HEK293T (cell line): ENCODE measurements around the gene RUSC1.

ENCODE experiments used
- CTCF ChIA-PET: fragments of 350-600 bp; formaldehyde crosslinking; extraction: SDS; loops from one replicate; lab custom pipeline; 2021; ENCODE audit warnings: antibody characterized with exemption, inconsistent platforms; lab: Yijun Ruan, JAX
- POLR2A ChIA-PET: fragments of 350-600 bp; formaldehyde crosslinking; extraction: SDS; loops from one replicate; lab custom pipeline; 2020; ENCODE audit warnings: antibody characterized with exemption, inconsistent platforms; lab: Yijun Ruan, JAX
- DNase-seq: peaks from one replicate; pipeline ENCODE4 v3.0.0; 2012; ENCODE audit warnings: mixed read lengths; ENCODE audit errors: extremely low spot score
- ARNT ChIP-seq: fragments of 450-650 bp; IDR thresholded peaks from 2 replicates; pipeline ENCODE4 v1.6.1; 2017; ENCODE audit warnings: mild to moderate bottlenecking
- BHLHE40 ChIP-seq: fragments of 450-650 bp; IDR thresholded peaks from 2 replicates; pipeline ENCODE4 v1.6.1; 2016; ENCODE audit warnings: mild to moderate bottlenecking, moderate library complexity, borderline replicate concordance
- CTBP1 ChIP-seq: fragments of 450-650 bp; IDR thresholded peaks from 2 replicates; pipeline ENCODE4 v1.6.1; 2016; ENCODE audit warnings: borderline replicate concordance
- ELF4 ChIP-seq: fragments of 450-650 bp; IDR thresholded peaks from 2 replicates; pipeline ENCODE4 v1.6.1; 2017; ENCODE audit warnings: antibody characterized with exemption
- FOXA1 ChIP-seq: fragments of 450-650 bp; IDR thresholded peaks from 2 replicates; pipeline ENCODE4 v1.6.1; 2016; ENCODE audit warnings: mild to moderate bottlenecking
- FOXK2 ChIP-seq: fragments of 450-650 bp; IDR thresholded peaks from 2 replicates; pipeline ENCODE4 v1.6.1; 2016; ENCODE audit warnings: mild to moderate bottlenecking
- FOXM1 ChIP-seq: fragments of 450-650 bp; IDR thresholded peaks from 2 replicates; pipeline ENCODE4 v1.6.1; 2017; ENCODE audit warnings: mild to moderate bottlenecking, borderline replicate concordance
- HDGF ChIP-seq: fragments of 450-650 bp; IDR thresholded peaks from 2 replicates; pipeline ENCODE4 v1.6.1; 2017; ENCODE audit warnings: antibody characterized with exemption, borderline replicate concordance
- L3MBTL2 ChIP-seq: fragments of 450-650 bp; conservative IDR thresholded peaks from 2 replicates; pipeline ENCODE4 v1.6.1; 2016; ENCODE audit warnings: mild to moderate bottlenecking
- LEF1 ChIP-seq: fragments of 450-650 bp; IDR thresholded peaks from 2 replicates; pipeline ENCODE4 v1.6.1; 2017; ENCODE audit warnings: mild to moderate bottlenecking, borderline replicate concordance
- NFRKB ChIP-seq: fragments of 450-650 bp; IDR thresholded peaks from 2 replicates; pipeline ENCODE4 v1.6.1; 2016; ENCODE audit warnings: mild to moderate bottlenecking, moderate library complexity
- SP1 ChIP-seq: fragments of 450-650 bp; IDR thresholded peaks from 2 replicates; pipeline ENCODE4 v1.6.1; 2017
- SUZ12 ChIP-seq: fragments of 450-650 bp; IDR thresholded peaks from 2 replicates; pipeline ENCODE4 v1.6.1; 2016; ENCODE audit warnings: mild to moderate bottlenecking
- TARDBP ChIP-seq: fragments of 450-650 bp; IDR thresholded peaks from 2 replicates; pipeline ENCODE4 v1.6.1; 2016
- ZNF384 ChIP-seq: fragments of 450-650 bp; IDR thresholded peaks from 2 replicates; pipeline ENCODE4 v1.6.1; 2016
- TF ChIP-seq, protein P1 (sequence below): fragments of 450-650 bp; IDR thresholded peaks from 2 replicates; pipeline ENCODE4 v1.6.1; 2016

RUSC1 gene

DNA sequence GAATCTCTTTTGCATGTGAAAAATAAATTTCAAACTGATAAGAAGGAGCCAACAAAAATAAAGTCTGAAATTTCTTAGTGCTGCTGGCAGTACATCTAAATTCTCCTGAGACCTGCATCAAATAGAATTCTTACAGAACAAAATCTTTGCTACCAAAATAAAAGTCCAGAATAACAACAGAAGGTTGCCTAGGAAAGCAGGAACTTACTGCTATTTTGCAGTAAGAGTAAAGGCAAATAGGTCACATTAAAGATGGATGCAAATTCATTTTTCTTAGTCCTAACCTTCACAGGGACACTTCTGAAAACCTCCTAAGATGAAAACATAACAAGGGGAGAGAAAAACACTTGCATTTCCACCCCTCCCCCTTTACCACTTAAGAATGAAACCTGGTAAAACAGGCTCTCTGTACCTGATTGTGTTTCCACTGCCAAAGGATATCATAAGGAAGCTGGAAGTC, 59.0 kb downstream of the RUSC1 start:
- peak; percentile 18 for DNase-seq
- CTCF ChIA-PET, result no interaction called here
- TF ChIP-seq CTBP1 (no peak), HDGF (no peak), NFRKB (no peak), SUZ12 (no peak), L3MBTL2 (no peak), BHLHE40 (no peak), ELF4 (no peak), LEF1 (no peak), SP1 (no peak), ARNT (no peak), FOXA1 (no peak), FOXK2 (no peak), ZNF384 (no peak), TARDBP (no peak), FOXM1 (no peak)
- TF ChIP-seq, protein P1, sequence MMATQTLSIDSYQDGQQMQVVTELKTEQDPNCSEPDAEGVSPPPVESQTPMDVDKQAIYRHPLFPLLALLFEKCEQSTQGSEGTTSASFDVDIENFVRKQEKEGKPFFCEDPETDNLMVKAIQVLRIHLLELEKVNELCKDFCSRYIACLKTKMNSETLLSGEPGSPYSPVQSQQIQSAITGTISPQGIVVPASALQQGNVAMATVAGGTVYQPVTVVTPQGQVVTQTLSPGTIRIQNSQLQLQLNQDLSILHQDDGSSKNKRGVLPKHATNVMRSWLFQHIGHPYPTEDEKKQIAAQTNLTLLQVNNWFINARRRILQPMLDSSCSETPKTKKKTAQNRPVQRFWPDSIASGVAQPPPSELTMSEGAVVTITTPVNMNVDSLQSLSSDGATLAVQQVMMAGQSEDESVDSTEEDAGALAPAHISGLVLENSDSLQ, result no peak
- POLR2A ChIA-PET, result no interaction called here
